ENCODE measurements around the gene NFU1.

NFU1 gene

GRCh38 chr2:69465513-69466456 is 28.6 kb upstream of the NFU1 start:
- Histone ChIP-seq H3K27ac (ENCODE audit: low read depth, low read length) (no peak overlapping the region), H3K36me3 (ENCODE audit: insufficient read depth, low read length) (peaks cover 12% of the 10 kb centered on the region), H3K9me3 (ENCODE audit: low read length) (no peaks in the 10 kb centered on the region), H3K27me3 (ENCODE audit: control insufficient read depth in 1 of 2, insufficient read depth in 2 of 2, low read length in 2 of 2) (no peaks in the 10 kb centered on the region), H3K9ac (ENCODE audit: low read length) (no peak overlapping the region), H3K4me1 (ENCODE audit: insufficient read depth, low read length) (peaks cover 8% of the 10 kb centered on the region), H3K4me3 (ENCODE audit: low read depth in 1 of 2, low read length in 2 of 2) (no peak overlapping the region)

GRCh38 chr2:69464575-69464974 is 27.3 kb upstream of the NFU1 start:
- H3K36me3 ChIP-seq (ENCODE audit: insufficient read depth, low read length) = peaks cover 12% of the 10 kb centered on the region
- H3K4me3 ChIP-seq (ENCODE audit: low read depth in 1 of 2, low read length in 2 of 2) = no peak overlapping the region
- H3K27ac ChIP-seq (ENCODE audit: low read depth, low read length) = no peak overlapping the region
- H3K9me3 ChIP-seq (ENCODE audit: low read length) = no peaks in the 10 kb centered on the region
- H3K4me1 ChIP-seq (ENCODE audit: insufficient read depth, low read length) = peaks cover 8% of the 10 kb centered on the region
- H3K9ac ChIP-seq (ENCODE audit: low read length) = no peak overlapping the region
- no peaks in the 10 kb centered on the region for H3K27me3 ChIP-seq (ENCODE audit: control insufficient read depth in 1 of 2, insufficient read depth in 2 of 2, low read length in 2 of 2)

GRCh38 chr2:69462780-69463179 is 25.5 kb upstream of the NFU1 start:
- Histone ChIP-seq H3K9ac (ENCODE audit: low read length) (no peak overlapping the region), H3K9me3 (ENCODE audit: low read length) (no peaks in the 10 kb centered on the region), H3K4me1 (ENCODE audit: insufficient read depth, low read length) (peaks cover 8% of the 10 kb centered on the region), H3K27me3 (ENCODE audit: control insufficient read depth in 1 of 2, insufficient read depth in 2 of 2, low read length in 2 of 2) (no peaks in the 10 kb centered on the region), H3K4me3 (ENCODE audit: low read depth in 1 of 2, low read length in 2 of 2) (no peak overlapping the region), H3K27ac (ENCODE audit: low read depth, low read length) (no peak overlapping the region), H3K36me3 (ENCODE audit: insufficient read depth, low read length) (peaks cover 12% of the 10 kb centered on the region)

- Histone ChIP-seq H3K4me1 (ENCODE audit: insufficient read depth, low read length) (peaks cover 8% of the 10 kb centered on the region), H3K4me3 (ENCODE audit: low read depth in 1 of 2, low read length in 2 of 2) (no peak overlapping the region), H3K27ac (ENCODE audit: low read depth, low read length) (no peak overlapping the region), H3K36me3 (ENCODE audit: insufficient read depth, low read length) (peaks cover 12% of the 10 kb centered on the region), H3K9me3 (ENCODE audit: low read length) (no peaks in the 10 kb centered on the region), H3K9ac (ENCODE audit: low read length) (no peak overlapping the region), H3K27me3 (ENCODE audit: control insufficient read depth in 1 of 2, insufficient read depth in 2 of 2, low read length in 2 of 2) (no peaks in the 10 kb centered on the region)
Measured at GRCh38 chr2:69461404-69461803, 24.2 kb upstream of the NFU1 start.

GRCh38 chr2:69459936-69460335 is 22.7 kb upstream of the NFU1 start:
- Histone ChIP-seq H3K9ac (ENCODE audit: low read length) (no peak overlapping the region), H3K36me3 (ENCODE audit: insufficient read depth, low read length) (peaks cover 3% of the 10 kb centered on the region), H3K9me3 (ENCODE audit: low read length) (no peaks in the 10 kb centered on the region), H3K4me1 (ENCODE audit: insufficient read depth, low read length) (peaks cover 5% of the 10 kb centered on the region), H3K27me3 (ENCODE audit: control insufficient read depth in 1 of 2, insufficient read depth in 2 of 2, low read length in 2 of 2) (no peaks in the 10 kb centered on the region), H3K27ac (ENCODE audit: low read depth, low read length) (no peak overlapping the region), H3K4me3 (ENCODE audit: low read depth in 1 of 2, low read length in 2 of 2) (no peak overlapping the region)

- no peaks in the 10 kb centered on the region for H3K4me1 ChIP-seq (ENCODE audit: insufficient read depth, low read length)
- no peak overlapping the region for H3K9ac ChIP-seq (ENCODE audit: low read length)
- no peak overlapping the region for H3K4me3 ChIP-seq (ENCODE audit: low read depth in 1 of 2, low read length in 2 of 2)
- H3K27me3 ChIP-seq (ENCODE audit: control insufficient read depth in 1 of 2, insufficient read depth in 2 of 2, low read length in 2 of 2) = no peaks in the 10 kb centered on the region
- H3K9me3 ChIP-seq (ENCODE audit: low read length) = no peaks in the 10 kb centered on the region
- H3K27ac ChIP-seq (ENCODE audit: low read depth, low read length) = no peak overlapping the region
- H3K36me3 ChIP-seq (ENCODE audit: insufficient read depth, low read length) = no peaks in the 10 kb centered on the region
Measured at GRCh38 chr2:69456950-69457445, 19.8 kb upstream of the NFU1 start.

GRCh38 chr2:69456154-69456553 is 18.9 kb upstream of the NFU1 start:
- Histone ChIP-seq H3K4me3 (ENCODE audit: low read depth in 1 of 2, low read length in 2 of 2) (no peak overlapping the region), H3K9ac (ENCODE audit: low read length) (no peak overlapping the region), H3K36me3 (ENCODE audit: insufficient read depth, low read length) (no peaks in the 10 kb centered on the region)

GRCh38 chr2:69454976-69455375 is 17.7 kb upstream of the NFU1 start:
- Histone ChIP-seq H3K27ac (ENCODE audit: low read depth, low read length) (no peak overlapping the region), H3K9me3 (ENCODE audit: low read length) (no peaks in the 10 kb centered on the region), H3K4me1 (ENCODE audit: insufficient read depth, low read length) (no peaks in the 10 kb centered on the region), H3K4me3 (ENCODE audit: low read depth in 1 of 2, low read length in 2 of 2) (no peak overlapping the region), H3K36me3 (ENCODE audit: insufficient read depth, low read length) (no peaks in the 10 kb centered on the region), H3K9ac (ENCODE audit: low read length) (no peak overlapping the region), H3K27me3 (ENCODE audit: control insufficient read depth in 1 of 2, insufficient read depth in 2 of 2, low read length in 2 of 2) (no peaks in the 10 kb centered on the region)

More at GRCh38 chr2:69456154-69456553, 18.9 kb upstream of the NFU1 start:
- Histone ChIP-seq H3K4me1 (ENCODE audit: insufficient read depth, low read length) (no peaks in the 10 kb centered on the region), H3K9me3 (ENCODE audit: low read length) (no peaks in the 10 kb centered on the region), H3K27ac (ENCODE audit: low read depth, low read length) (no peak overlapping the region), H3K27me3 (ENCODE audit: control insufficient read depth in 1 of 2, insufficient read depth in 2 of 2, low read length in 2 of 2) (no peaks in the 10 kb centered on the region)

GRCh38 chr2:69453475-69454129 is 16.4 kb upstream of the NFU1 start:
- Histone ChIP-seq H3K9ac (ENCODE audit: low read length) (no peak overlapping the region), H3K36me3 (ENCODE audit: insufficient read depth, low read length) (no peaks in the 10 kb centered on the region), H3K9me3 (ENCODE audit: low read length) (no peaks in the 10 kb centered on the region), H3K4me3 (ENCODE audit: low read depth in 1 of 2, low read length in 2 of 2) (no peak overlapping the region), H3K27ac (ENCODE audit: low read depth, low read length) (no peak overlapping the region), H3K27me3 (ENCODE audit: control insufficient read depth in 1 of 2, insufficient read depth in 2 of 2, low read length in 2 of 2) (no peaks in the 10 kb centered on the region), H3K4me1 (ENCODE audit: insufficient read depth, low read length) (no peaks in the 10 kb centered on the region)

- Histone ChIP-seq H3K4me3 (ENCODE audit: low read depth in 1 of 2, low read length in 2 of 2) (no peak overlapping the region), H3K36me3 (ENCODE audit: insufficient read depth, low read length) (no peaks in the 10 kb centered on the region), H3K27me3 (ENCODE audit: control insufficient read depth in 1 of 2, insufficient read depth in 2 of 2, low read length in 2 of 2) (no peaks in the 10 kb centered on the region), H3K9me3 (ENCODE audit: low read length) (no peaks in the 10 kb centered on the region), H3K4me1 (ENCODE audit: insufficient read depth, low read length) (no peaks in the 10 kb centered on the region), H3K27ac (ENCODE audit: low read depth, low read length) (no peak overlapping the region), H3K9ac (ENCODE audit: low read length) (no peak overlapping the region)
Measured at GRCh38 chr2:69452687-69453086, 15.5 kb upstream of the NFU1 start.

GRCh38 chr2:69450735-69451416 is 13.6 kb upstream of the NFU1 start:
- Histone ChIP-seq H3K4me1 (ENCODE audit: insufficient read depth, low read length) (no peaks in the 10 kb centered on the region), H3K27me3 (ENCODE audit: control insufficient read depth in 1 of 2, insufficient read depth in 2 of 2, low read length in 2 of 2) (no peaks in the 10 kb centered on the region), H3K9ac (ENCODE audit: low read length) (no peak overlapping the region), H3K27ac (ENCODE audit: low read depth, low read length) (no peak overlapping the region), H3K36me3 (ENCODE audit: insufficient read depth, low read length) (no peaks in the 10 kb centered on the region), H3K9me3 (ENCODE audit: low read length) (no peaks in the 10 kb centered on the region), H3K4me3 (ENCODE audit: low read depth in 1 of 2, low read length in 2 of 2) (no peak overlapping the region)

Data from muscle layer of colon (tissue), 2 donors.